ENCODE results near the gene PYGM.

Gene PYGM

GRCh38 chr11:64774144-64774543 is 14.4 kb upstream of the PYGM start:
- H2AK5ac ChIP-seq (ENCODE audit: low read length), result no peak overlapping the region
- no peaks in the 10 kb centered on the region for H3K9me3 ChIP-seq (ENCODE audit: insufficient read depth, low read depth, low read length)
- H3K9ac ChIP-seq (ENCODE audit: low read length), result no peak overlapping the region
- H3K27ac ChIP-seq (ENCODE audit: low read depth, low read length), result no peak overlapping the region
- H4K91ac ChIP-seq (ENCODE audit: low read depth, low read length), result no peak overlapping the region
- peak overlapping the region; percentile 4 for H3K4ac ChIP-seq (ENCODE audit: low read depth, low read length)
- H3K14ac ChIP-seq (ENCODE audit: low read length), result no peak overlapping the region
- H3K27me3 ChIP-seq (ENCODE audit: insufficient read depth, low read length), result no peaks in the 10 kb centered on the region
- no peak overlapping the region for H2BK12ac ChIP-seq (ENCODE audit: low read length)
- peaks cover 14% of the 10 kb centered on the region for H3K79me2 ChIP-seq (ENCODE audit: control insufficient read depth, insufficient read depth, low read length, poor library complexity)
- H4K12ac ChIP-seq (ENCODE audit: low read depth, low read length), result no peak overlapping the region
- no CpG with 5 or more reads among the region's 5 CpGs for WGBS (ENCODE audit: extremely low coverage, insufficient coverage, insufficient read length)
- H3K36me3 ChIP-seq (ENCODE audit: control insufficient read depth in 1 of 2, insufficient read depth in 2 of 2, low read length in 2 of 2), result peaks cover 32 to 63% of the 10 kb centered on the region in 2 experiments
- no peak overlapping the region for H3K23ac ChIP-seq (ENCODE audit: low read length)
- peaks cover 3 to 4% of the 10 kb centered on the region in 2 experiments for H3K4me1 ChIP-seq (ENCODE audit: control insufficient read depth in 1 of 2, insufficient read depth in 2 of 2, low read length in 2 of 2)
- no peak overlapping the region for H4K8ac ChIP-seq (ENCODE audit: low read depth, low read length)
- H2BK120ac ChIP-seq (ENCODE audit: insufficient read depth, low read length, poor library complexity), result no peak overlapping the region
- no peak for DNase-seq
- H3K4me3 ChIP-seq (ENCODE audit: low read depth, low read length), result no peak overlapping the region
- peaks cover 5% of the 10 kb centered on the region for H3K79me1 ChIP-seq (ENCODE audit: low read length)
- H3K18ac ChIP-seq (ENCODE audit: low read length), result no peak overlapping the region
- H3K4me2 ChIP-seq (ENCODE audit: low read length), result no peak overlapping the region
- H2BK5ac ChIP-seq (ENCODE audit: low read depth, low read length, poor library complexity), result no peak overlapping the region
- no peak overlapping the region for H2AFZ ChIP-seq (ENCODE audit: insufficient read depth, low read length, poor library complexity)

DNA sequence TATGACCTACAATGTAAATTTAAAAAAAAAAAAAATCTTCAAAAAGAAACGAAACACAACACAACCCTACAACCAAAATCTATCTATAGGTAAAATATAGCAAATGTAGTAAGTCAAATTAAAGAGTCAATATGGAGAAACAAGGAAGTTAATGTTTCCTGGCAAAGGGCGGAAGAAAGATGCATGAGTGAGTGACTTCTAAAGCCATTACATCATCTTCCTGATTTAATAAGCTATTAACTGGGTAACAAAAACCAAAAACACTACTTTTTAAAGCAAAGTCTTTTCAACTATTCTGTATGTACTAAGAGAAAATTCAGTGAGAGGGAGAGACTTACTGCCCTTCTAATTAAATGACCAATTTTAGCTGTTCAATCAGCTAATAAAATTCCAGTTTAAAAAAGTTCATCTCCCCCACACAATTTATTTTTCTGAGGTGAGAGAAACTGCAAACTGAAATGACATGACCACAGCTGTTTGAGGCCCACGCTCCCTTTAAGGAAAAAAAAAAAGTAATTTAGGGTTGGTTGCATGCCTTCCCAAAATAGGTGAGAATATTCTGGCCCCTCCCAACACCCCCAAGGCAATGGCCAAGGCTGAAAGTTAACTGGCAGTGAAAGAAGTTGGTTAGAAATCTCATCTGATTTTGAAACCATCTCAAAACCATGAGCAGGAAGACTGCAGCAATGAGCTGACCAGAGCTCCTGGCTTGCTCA is 12.7 kb upstream of the PYGM start:
- H3K9me3 ChIP-seq (ENCODE audit: insufficient read depth, low read depth, low read length), result no peaks in the 10 kb centered on the region
- H3K18ac ChIP-seq (ENCODE audit: low read length), result no peak overlapping the region
- peak overlapping the region; percentile 48 for H3K4ac ChIP-seq (ENCODE audit: low read depth, low read length)
- 100% methylated on average over 1 of the region's 3 CpGs for WGBS (ENCODE audit: extremely low coverage, insufficient coverage, insufficient read length)
- no peak overlapping the region for H2BK5ac ChIP-seq (ENCODE audit: low read depth, low read length, poor library complexity)
- H3K79me1 ChIP-seq (ENCODE audit: low read length), result no peaks in the 10 kb centered on the region
- H3K4me1 ChIP-seq (ENCODE audit: control insufficient read depth in 1 of 2, insufficient read depth in 2 of 2, low read length in 2 of 2), result peaks cover 3 to 4% of the 10 kb centered on the region in 2 experiments
- H3K79me2 ChIP-seq (ENCODE audit: control insufficient read depth, insufficient read depth, low read length, poor library complexity), result peaks cover 8% of the 10 kb centered on the region
- H3K4me3 ChIP-seq (ENCODE audit: low read depth, low read length), result no peak overlapping the region
- H3K14ac ChIP-seq (ENCODE audit: low read length), result no peak overlapping the region
- H3K23ac ChIP-seq (ENCODE audit: low read length), result no peak overlapping the region
- no peaks in the 10 kb centered on the region for H3K27me3 ChIP-seq (ENCODE audit: insufficient read depth, low read length)
- H2BK12ac ChIP-seq (ENCODE audit: low read length), result no peak overlapping the region
- H2AFZ ChIP-seq (ENCODE audit: insufficient read depth, low read length, poor library complexity), result no peak overlapping the region
- H3K9ac ChIP-seq (ENCODE audit: low read length), result no peak overlapping the region
- H4K8ac ChIP-seq (ENCODE audit: low read depth, low read length), result no peak overlapping the region
- H4K91ac ChIP-seq (ENCODE audit: low read depth, low read length), result no peak overlapping the region
- H4K12ac ChIP-seq (ENCODE audit: low read depth, low read length), result no peak overlapping the region
- no peak overlapping the region for H2BK120ac ChIP-seq (ENCODE audit: insufficient read depth, low read length, poor library complexity)
- H3K4me2 ChIP-seq (ENCODE audit: low read length), result no peak overlapping the region
- no peak overlapping the region for H3K27ac ChIP-seq (ENCODE audit: low read depth, low read length)
- DNase-seq, result no peak
- H3K36me3 ChIP-seq (ENCODE audit: control insufficient read depth in 1 of 2, insufficient read depth in 2 of 2, low read length in 2 of 2), result peaks cover 45 to 80% of the 10 kb centered on the region in 2 experiments
- no peak overlapping the region for H2AK5ac ChIP-seq (ENCODE audit: low read length)

GRCh38 chr11:64771861-64772260 is 12.1 kb upstream of the PYGM start:
- Histone ChIP-seq H2BK120ac (ENCODE audit: insufficient read depth, low read length, poor library complexity) (no peak overlapping the region), H3K14ac (ENCODE audit: low read length) (no peak overlapping the region), H4K8ac (ENCODE audit: low read depth, low read length) (no peak overlapping the region), H3K4ac (ENCODE audit: low read depth, low read length) (no peak overlapping the region), H3K4me2 (ENCODE audit: low read length) (no peak overlapping the region), H3K27ac (ENCODE audit: low read depth, low read length) (no peak overlapping the region), H2AK5ac (ENCODE audit: low read length) (no peak overlapping the region), H3K4me3 (ENCODE audit: low read depth, low read length) (no peak overlapping the region), H3K79me1 (ENCODE audit: low read length) (no peaks in the 10 kb centered on the region), H3K4me1 (ENCODE audit: control insufficient read depth in 1 of 2, insufficient read depth in 2 of 2, low read length in 2 of 2) (peaks cover 1% of the 10 kb centered on the region in 2 experiments), H2AFZ (ENCODE audit: insufficient read depth, low read length, poor library complexity) (no peak overlapping the region), H3K18ac (ENCODE audit: low read length) (no peak overlapping the region), H3K36me3 (ENCODE audit: control insufficient read depth in 1 of 2, insufficient read depth in 2 of 2, low read length in 2 of 2) (peaks cover 50 to 83% of the 10 kb centered on the region in 2 experiments), H2BK5ac (ENCODE audit: low read depth, low read length, poor library complexity) (no peak overlapping the region), H3K79me2 (ENCODE audit: control insufficient read depth, insufficient read depth, low read length, poor library complexity) (peaks cover 3% of the 10 kb centered on the region), H3K9me3 (ENCODE audit: insufficient read depth, low read depth, low read length) (no peaks in the 10 kb centered on the region), H4K91ac (ENCODE audit: low read depth, low read length) (no peak overlapping the region), H4K12ac (ENCODE audit: low read depth, low read length) (no peak overlapping the region), H3K27me3 (ENCODE audit: insufficient read depth, low read length) (no peaks in the 10 kb centered on the region), H3K23ac (ENCODE audit: low read length) (no peak overlapping the region), H2BK12ac (ENCODE audit: low read length) (no peak overlapping the region), H3K9ac (ENCODE audit: low read length) (no peak overlapping the region)
- DNase-seq, result no peak
- no CpG with 5 or more reads among the region's 2 CpGs for WGBS (ENCODE audit: extremely low coverage, insufficient coverage, insufficient read length)

GRCh38 chr11:64770120-64770519 is 10.3 kb upstream of the PYGM start:
- WGBS (ENCODE audit: extremely low coverage, insufficient coverage, insufficient read length), result no CpG with 5 or more reads among the region's 12 CpGs
- Histone ChIP-seq H2AFZ (ENCODE audit: insufficient read depth, low read length, poor library complexity) (no peak overlapping the region), H3K27me3 (ENCODE audit: insufficient read depth, low read length) (no peaks in the 10 kb centered on the region), H3K4me3 (ENCODE audit: low read depth, low read length) (no peak overlapping the region), H3K9me3 (ENCODE audit: insufficient read depth, low read depth, low read length) (no peaks in the 10 kb centered on the region), H2BK5ac (ENCODE audit: low read depth, low read length, poor library complexity) (no peak overlapping the region), H4K12ac (ENCODE audit: low read depth, low read length) (no peak overlapping the region), H4K91ac (ENCODE audit: low read depth, low read length) (no peak overlapping the region), H3K79me2 (ENCODE audit: control insufficient read depth, insufficient read depth, low read length, poor library complexity) (no peaks in the 10 kb centered on the region), H2BK12ac (ENCODE audit: low read length) (no peak overlapping the region), H3K27ac (ENCODE audit: low read depth, low read length) (no peak overlapping the region), H3K4me1 (ENCODE audit: control insufficient read depth in 1 of 2, insufficient read depth in 2 of 2, low read length in 2 of 2) (no peaks in the 10 kb centered on the region), H3K4ac (ENCODE audit: low read depth, low read length) (no peak overlapping the region), H2AK5ac (ENCODE audit: low read length) (no peak overlapping the region), H4K8ac (ENCODE audit: low read depth, low read length) (no peak overlapping the region), H3K36me3 (ENCODE audit: control insufficient read depth in 1 of 2, insufficient read depth in 2 of 2, low read length in 2 of 2) (peaks cover 64 to 89% of the 10 kb centered on the region in 2 experiments), H2BK120ac (ENCODE audit: insufficient read depth, low read length, poor library complexity) (no peak overlapping the region), H3K14ac (ENCODE audit: low read length) (no peak overlapping the region), H3K9ac (ENCODE audit: low read length) (no peak overlapping the region), H3K4me2 (ENCODE audit: low read length) (no peak overlapping the region), H3K18ac (ENCODE audit: low read length) (no peak overlapping the region), H3K23ac (ENCODE audit: low read length) (no peak overlapping the region), H3K79me1 (ENCODE audit: low read length) (no peaks in the 10 kb centered on the region)
- no peak for DNase-seq

Measured in trophoblast cell (in vitro differentiated cells and primary cell).